Activated gamma-delta T cell (primary cell): Measurements from ENCODE around the gene CFAP45.

Source experiments
- DNase-seq: peaks from one replicate; lab custom pipeline; 2025; lab: John Stamatoyannopoulos, UW

CFAP45 gene

DNA sequence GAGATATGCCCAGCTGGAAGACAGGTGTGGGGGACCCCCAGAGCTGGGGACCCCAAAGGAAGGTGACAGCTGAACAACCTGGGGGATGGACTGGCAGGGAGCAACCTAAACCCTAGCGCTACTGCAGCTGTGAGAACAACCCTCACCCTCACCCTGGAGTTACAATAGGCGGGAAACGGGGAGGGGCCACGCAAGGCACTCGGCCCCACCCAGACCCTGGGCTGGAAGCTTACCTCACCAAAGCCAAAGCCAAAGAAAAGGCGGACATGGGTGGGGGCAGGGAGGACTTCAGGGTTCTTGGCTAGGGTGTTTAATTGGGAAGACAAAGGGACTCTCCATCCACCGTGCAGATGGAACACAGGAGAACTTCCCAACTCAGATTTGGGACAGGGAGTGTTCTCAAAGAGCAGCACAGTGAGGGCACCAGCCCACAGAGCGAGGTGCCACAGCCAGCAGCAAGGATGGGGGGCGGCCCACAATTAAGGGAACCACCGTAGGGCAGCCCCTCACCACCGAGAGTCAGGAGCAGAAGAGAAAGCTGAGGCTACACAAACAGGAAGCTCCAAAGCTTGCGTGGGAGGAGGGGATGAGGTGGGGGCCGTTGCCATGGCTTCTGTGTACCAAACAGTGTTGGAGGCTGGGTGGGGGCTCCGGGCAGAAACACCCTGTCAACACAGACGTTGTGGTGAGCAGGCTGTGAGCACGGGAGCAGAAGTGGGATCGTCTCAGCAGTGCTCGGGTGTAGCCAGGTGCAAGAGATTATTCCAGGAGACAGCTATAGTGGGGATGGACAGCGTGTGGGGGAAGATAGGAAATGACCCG, 23.4 kb upstream of the CFAP45 start:
- peak; percentile 52 for DNase-seq

DNA sequence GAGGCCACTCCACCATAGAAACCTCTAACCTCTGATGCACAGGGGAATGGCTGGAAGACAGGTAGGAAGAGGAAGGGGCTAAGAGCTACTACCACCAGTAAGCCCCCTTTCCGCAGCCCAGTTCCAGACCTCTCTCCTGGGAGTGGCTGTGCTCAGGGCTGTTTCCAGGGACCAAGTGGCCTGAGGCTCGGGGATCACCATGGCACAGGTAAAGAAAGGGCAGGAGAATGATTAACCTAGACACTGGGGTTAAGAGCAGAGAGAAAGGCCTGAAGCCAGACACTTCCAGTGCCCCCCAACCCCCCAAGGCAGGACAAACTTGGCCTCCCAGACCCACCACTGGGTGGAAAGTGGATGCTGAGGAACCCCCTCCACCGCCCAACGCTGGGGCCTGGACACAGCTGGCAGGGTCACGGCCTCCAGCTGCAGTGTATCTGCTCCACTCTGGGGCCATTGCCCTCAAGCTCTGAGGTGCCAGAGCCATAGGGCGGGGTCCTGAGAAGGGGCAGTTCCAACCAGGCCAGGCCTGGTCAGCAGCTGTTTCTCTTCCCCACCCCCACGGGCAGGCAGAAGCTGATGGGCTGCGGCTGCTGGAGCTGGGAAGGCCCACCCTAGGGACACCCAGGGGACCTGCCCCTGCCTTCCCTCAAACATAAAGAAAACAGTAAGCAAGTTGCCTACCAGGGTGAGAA, 22.7 kb upstream of the CFAP45 start:
- no peak for DNase-seq

DNA sequence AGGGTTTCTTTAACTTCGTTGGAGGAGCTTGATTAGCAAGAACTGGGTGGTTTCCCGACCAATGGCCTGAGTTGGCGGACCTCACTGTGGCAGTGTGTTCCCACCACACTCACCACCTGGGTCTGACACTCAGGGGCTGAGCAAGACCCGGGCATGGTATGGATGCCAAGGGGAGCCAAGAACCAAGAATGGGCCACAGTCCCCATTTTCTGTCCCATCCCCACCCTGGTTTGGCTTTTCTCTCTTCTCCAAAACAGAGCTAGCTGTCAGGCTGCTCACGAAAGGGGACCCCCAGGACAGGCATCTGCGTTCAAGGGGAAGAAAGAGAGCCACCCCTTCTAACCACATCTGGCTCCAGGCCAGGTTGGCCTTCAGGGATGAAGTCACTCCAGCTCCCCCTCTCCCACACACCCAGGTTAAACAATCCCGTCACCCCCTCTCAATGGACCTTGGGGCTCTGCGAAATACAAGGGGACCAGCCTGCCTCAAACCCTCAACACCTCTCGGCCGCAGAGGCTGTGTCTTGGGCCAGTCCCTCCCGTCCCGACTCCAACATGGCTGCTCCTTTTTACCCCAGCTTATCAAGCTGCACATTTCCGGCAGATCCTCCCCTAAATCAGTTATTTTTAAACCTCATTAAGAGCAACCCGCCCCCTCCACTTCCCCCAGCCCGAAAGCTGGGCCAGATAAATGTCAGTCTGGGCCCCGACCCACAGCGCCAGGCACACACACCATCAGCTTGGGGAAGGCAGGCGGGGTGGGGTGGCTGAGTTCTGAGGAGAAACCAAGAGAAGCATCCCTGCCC, 21.9 kb upstream of the CFAP45 start:
- DNase-seq, result no peak

DNA sequence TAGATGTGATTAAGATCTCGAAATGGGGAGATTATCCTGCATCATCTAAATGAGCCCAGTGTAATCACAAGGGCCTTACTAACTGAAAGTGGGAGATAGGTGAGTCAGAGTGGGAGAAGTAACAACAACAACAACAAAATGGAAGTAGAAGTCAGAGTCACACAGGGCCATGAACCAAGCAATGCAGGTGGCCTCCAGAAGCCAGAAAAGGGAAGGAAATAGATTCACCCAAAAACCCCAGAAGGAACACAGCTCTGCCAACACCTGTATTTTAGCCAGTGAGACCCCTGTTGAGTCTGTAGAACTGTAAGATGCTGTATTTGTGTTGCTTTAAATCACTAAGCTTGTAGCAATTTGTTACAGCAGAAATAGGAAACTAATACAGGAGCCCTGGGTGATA, 21.3 kb upstream of the CFAP45 start:
- no peak for DNase-seq

DNA sequence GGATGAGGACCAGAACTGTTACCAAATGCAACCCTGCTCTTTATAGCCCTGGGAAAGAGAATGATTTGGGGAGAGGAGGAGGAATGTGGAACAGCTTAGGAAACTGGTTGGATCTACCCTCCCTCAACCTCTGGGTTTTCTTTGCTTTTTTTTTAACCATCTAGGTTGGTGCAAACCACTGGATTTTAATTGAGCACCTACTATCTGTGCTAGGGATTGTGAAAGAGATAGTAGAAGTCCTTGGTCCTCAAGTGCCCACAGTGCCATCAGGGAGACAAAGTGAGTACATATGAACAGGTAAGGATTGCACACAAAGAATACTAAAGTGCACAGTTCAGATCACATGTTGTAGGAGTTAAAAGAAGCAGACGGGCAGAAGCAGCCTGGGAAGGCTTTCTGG, 20.7 kb upstream of the CFAP45 start:
- no peak for DNase-seq

DNA sequence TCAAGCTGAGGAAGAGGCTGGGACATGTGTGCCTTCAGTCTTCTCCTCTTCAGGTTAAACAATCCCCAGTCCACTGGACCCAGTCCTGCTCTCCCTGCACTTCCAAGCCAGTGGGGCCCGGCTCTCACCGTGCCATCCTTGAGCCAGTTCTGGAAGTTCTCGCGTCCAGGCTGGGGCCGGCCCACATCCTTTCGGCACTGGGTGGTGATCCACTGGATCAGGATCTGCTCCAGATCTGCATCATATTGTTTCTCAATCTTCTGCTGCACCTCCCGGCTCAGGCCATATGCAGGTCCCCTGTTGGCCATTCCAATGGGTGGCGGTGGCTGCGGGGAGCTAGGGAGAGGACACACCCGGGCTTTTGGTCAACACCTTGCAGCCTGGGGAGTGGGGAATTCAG, 20.2 kb upstream of the CFAP45 start:
- no peak for DNase-seq

DNA sequence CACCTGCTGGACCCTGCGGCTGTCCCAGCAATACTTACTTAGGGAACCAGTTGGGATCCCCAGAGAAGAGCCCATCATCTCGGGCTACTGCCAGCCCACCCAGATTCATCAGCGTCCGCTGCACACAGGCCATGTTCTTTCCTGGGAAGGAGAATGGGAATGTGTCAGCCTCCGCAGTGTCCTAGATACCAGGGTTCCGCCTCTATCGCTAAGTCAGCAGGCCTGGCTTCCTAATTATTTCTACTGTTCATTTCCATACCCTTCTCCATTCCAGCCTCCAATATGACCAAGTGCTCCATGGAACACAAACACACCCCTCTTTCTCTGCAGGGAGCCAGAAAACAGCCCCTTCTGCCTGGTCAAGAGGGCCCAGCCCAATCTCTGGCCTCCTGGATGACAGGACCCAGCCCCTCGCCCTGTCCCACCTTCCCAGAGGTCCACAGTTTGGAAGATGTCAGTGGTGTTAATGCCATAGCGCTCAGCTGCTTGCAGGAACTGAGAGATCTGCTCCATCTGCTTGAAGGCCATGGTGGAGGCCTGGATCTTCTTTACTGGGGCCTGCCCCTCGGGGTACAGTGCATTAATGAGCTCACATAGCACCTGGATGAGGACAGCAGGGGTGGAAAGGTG, 19.4 kb upstream of the CFAP45 start:
- no peak for DNase-seq

DNA sequence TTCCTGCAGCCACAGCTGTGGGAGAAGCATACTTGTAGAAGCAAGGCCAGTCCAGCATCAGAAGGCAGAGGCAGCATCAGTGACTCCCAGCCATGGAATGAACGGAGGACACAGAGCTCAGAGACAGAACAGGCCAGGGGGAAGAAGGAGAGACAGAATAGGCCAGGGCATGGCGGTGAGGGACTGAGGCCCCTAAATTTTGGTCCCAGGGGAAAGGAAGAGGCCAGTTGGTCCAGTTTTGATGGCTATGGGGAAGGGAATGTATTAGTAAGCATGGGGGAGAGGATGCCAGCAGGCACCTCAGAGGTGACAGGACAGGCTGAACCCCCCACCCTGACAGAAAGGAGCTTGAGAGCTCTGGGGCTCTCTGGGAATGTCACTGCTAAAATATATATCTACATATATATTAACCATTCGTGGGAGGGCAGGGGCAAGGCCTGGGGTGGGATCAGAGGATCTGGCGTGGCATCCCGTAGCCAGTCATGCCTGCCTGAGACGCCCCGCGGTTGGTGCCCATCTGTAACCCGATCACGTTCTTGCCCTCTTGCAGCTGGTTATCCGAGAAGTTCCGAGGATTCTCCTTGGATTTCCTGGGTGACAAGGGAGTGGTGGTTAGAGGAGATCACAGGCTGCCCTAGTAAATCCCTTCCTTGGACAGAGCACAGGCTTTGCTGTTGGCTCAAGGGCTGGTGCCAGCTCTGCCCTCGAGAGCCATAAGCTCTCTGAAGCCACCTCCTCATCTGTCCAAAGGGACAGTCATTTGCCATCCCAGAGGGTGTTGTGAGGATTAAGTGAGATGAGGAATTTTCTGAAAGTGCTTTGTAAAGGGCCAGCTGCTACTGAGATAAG, 18.6 kb upstream of the CFAP45 start:
- DNase-seq, result no peak

DNA sequence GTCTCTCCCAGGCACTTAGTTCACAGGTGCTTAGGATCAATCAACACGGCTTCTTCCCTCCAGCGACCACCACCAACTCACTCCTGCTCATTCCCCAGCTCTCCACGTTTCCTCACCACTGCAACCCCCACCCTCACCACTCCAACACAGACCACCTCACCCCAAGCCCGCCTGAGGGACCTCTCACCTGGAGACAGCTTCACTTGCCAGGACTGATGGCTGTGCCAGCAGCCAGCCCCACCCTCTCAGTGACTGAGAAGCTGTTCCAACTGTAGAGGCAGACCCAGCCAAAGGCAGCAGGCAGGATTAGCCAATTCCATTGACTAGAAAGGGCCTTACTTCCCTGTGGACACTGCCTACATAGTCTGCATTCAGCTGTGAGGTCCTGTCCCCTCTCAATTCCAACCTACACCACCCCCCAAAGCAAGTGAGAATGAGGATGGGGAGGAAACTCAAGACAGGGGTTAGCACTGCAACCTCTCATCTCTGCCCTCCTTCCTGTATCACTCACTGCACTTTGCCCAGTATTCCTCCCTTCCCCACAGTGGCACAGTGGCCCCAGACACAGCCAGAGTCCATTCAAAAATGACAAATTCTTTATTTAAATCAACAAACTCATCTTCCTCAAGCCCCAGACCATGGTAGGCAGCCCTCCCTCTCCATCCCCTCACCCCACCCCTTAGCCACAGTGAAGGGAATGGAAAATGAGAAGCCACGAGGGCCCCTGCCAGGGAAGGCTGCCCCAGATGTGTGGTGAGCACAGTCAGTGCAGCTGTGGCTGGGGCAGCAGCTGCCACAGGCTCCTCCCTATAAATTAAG, 17.8 kb upstream of the CFAP45 start:
- no peak for DNase-seq

DNA sequence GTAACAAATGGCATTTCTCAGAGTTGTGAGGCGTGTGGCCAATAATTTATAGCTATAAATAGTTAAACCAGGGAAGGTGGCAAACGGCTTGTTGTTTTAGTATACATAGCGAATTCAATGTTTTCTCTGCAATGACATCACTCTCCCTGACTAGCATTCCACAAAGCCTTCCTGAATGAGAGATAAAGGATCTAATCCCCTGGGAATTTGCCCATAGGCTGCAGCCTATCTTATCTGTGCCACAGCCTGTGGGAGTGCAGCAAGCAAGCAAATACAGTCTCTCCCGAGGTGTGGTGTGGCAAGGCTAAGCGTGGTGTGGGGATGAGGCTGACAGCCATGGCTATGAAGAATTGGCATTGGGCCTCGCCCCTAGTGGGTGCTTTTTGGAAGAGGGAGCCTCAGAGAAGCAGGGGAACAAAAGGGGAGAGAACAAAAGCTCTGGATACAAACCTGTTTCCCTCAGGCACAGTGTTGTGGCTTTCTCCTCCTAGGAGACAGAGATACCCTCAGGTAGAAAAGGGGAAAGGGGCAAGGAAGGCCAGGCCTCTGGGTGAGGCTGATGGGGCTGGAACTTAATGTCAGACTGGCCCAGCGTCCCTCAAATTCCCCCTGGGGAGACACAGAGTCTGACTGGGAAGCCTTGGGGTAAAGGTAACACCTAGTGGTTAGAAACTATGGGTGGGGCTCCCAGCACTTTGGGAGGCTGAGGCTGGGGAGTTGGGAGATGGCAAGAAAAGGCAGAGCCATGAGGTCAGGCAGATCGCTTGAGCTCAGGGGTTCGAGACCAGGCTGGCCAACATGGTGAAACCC, 16.5 kb upstream of the CFAP45 start:
- no peak for DNase-seq

DNA sequence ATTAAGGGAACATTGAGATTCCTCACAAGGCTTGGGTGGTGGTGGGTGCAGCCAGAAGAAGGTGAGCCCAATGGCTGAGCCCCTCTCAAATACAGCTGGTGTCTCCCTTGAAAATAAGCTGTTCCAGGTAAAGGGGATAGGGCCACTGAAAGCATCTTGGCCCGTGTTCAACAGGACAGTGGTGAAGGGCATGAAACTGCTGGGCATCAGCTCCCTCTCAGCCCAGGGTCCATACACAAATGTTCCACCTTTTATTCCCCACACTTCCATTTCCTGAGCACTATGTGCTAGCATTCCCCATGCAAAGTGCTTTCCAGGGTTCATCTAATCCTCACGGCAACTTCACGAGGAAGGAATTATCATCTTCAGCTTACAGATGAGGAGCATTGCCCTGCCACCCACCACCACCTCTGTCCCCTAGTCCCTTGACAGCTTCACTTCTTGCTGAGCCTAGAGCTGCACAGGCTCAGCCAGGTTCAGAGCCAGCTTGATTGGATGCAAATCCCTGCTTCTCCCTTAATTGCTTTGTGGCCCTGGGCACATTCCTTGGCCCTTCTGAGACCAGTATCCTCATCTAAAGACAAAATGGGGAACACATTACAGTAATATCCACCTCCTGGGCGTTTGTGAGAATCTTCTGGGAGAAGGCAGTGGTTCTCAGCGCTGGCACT, 15.7 kb upstream of the CFAP45 start:
- no peak for DNase-seq

DNA sequence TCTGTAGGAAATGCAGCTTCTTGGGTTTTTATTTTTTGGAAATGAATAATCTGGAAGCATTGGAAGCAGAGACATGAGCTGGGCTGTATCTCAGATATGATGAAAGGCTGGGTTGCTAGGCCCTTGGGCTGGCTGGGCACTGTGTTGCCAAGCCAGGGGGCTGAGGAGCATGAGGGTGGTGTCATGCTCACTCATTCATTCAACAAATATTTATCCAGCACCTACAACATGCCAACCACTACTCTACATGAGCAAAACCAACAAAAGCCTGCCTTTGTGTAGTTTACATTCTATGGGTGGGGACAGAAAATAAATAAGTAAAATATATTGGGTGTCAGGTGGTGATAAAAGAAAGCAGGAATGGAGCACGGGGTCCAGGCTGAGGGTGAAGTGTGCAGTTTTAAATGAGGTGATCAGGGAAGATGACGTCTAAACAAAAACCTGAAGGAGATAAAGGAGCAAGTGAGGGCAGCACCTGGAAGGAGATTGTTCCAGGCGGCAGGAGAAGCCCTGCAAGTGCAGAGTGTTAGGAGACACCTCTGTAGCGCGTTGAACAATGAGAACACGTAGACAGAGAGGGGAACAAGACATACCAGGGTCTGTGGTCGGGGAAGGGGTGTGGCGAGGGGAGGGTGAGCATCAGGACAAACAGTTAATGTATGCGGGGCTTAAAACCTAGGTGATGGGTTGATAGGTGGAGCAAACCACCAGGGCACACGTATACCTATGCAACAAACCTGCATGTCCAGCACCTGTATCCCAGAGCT, 14.5 kb upstream of the CFAP45 start:
- DNase-seq, result no peak

DNA sequence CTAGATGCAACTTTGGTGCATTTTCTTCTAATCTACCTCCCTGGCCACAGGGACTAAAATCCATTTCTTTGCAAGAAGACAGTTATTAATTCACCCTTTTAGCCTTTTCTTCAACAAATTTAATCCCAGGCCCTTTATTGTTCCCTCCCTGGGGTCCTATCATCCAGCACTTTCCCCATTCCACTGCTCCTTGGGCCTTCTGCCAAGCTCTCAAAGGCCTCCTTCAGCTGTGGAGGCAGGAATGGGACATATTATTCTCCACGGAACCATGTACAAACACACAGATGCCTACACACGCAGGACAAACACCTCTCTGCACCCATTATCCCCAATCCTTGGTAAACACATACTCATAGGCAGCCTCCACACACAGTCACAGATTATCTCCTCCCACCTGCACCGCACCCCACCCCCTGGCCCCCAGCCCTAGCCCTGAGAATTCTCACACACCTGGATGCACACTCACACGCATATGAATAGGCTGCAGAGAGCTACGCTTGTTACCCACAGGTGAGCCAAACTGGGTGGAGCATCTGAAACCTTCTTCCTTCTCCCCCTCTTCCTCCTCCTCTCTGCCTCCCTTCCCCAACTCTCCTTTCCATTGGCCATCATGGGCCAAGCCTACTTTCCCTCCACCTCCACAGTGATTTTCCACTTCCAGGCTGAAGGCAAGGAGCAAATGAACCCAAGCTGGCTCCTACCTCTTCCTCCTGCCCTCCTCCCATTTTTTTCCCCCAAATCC, 13.7 kb upstream of the CFAP45 start:
- DNase-seq, result no peak

DNA sequence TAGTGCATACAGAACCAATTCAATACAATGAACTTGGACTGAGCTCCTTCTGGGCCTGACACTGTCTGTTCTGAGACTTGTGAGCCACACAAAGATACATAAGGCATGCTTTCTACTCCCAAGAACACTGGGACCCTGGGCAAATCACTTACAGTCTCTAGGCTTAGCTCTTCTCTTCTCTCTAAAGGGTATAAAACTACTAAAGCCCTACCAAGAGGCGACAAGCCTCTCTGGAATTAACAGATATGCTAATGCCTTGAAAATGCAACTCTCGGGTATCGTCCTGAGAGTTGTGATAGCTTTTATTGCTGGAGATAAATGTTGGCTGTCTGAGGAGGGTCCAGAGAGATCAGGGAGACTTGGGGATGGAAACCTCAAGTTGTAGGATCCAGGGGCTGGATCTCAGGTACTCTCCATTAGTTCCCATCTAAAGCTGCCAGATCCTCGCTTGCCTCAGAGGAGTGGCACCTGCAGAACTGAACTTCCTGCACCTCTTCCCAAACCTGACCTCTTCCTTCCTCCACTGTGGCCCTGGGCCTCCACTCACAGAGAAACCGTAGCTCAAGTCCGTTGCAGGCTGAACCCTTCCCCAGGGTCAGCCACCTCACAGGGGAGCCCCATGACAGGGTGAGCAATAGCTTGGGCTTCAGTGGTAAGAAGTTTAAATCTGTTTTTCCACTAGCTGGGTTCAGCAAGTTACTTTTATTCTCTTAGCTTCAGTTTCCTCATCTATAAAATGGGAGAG, 11.5 kb upstream of the CFAP45 start:
- no peak for DNase-seq

DNA sequence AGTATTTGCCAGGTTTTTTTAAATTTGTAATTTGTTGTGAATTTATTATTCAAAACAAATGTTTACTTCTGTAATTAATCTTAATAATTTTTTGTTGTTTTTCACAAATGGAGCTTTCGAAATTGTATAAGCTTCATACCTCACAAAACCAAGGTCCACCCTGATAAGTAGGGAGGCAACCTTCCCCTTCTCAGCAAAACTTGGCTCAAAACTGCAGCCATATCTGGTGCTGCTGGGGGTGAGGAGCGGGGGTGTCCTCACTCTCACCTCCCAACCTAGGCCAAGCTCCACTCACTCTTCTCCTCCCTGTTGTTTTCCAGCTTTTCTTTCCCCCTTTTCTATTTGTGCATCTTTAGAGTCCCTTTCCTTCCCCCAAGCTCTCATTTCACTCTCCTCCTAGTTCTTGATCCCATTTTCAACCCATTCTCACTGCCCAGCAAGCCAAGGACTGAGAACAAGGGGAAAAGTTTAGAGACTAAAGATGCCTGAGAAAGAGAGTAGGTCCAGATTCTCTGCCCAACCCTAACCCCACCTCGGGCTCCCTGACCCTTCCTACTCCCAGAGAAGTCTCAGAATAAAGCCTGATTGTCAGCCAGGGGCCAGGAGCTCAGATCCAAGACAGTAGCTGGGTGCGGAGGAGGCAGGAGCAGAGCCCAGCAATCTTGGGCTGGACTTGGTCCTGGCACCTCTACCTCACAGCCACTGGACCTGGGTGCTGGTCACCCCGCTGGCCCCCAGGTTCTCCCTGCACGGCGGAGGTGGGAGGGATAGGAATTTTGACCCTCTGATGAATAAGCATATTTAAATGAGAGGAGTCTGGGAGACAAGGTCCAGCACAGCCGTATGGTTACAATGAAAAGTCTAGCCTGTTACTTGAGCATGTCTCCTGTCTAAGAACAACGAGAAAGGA, 8.3 kb upstream of the CFAP45 start:
- no peak for DNase-seq

DNA sequence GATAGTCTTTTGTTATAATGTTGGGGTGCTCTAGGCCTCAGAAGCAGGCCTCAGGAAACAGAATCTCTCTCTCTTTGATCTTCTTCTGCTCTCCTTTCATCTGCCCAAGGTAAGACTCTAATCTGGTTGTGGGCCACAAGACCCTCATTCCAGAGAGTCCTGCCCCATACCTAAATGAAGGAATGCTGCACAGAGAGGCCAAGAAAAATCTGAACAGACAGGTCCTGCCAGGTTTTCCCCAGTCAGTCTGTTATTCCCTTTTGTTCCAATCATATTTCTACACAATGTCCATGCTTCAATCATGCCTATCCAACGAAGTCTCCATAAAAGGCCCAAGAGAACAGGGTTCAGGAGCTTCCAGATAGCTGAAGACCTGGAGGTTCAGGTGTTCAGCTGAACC, 7.0 kb upstream of the CFAP45 start:
- no peak for DNase-seq
